Breast epithelium (tissue), 4 donors: ENCODE data around the gene KCNH6. TPM values are rescaled to one million over a fixed set of nuclear protein-coding genes. Genes with fewer than 3 reads are reported as not detected.

ENCODE experiments used
- DNase-seq, 2 donors: peaks; one replicate each; pipeline ENCODE4 v3.0.0-alpha.2; 2019; ENCODE audit warnings: low spot score in 2 of 2
- H3K27ac ChIP-seq, 2 donors: fragments of 200-600 bp; sonication (generic) in 1 of 2; one replicate each; pipeline ENCODE4 v1.5.1; 2016 to 2019; ENCODE audit warnings: mild to moderate bottlenecking in 1 of 2
- H3K27me3 ChIP-seq, 2 donors: fragments of 200-600 bp; sonication (generic) in 1 of 2; one replicate each; pipeline versions ENCODE4 v1.5.1 to v1.6.0; 2017 to 2019; ENCODE audit warnings: control low read depth in 1 of 2, mild to moderate bottlenecking in 1 of 2
- H3K36me3 ChIP-seq: fragments of 200-600 bp; one replicate; pipeline ENCODE4 v1.5.1; 2019
- H3K4me1 ChIP-seq, 2 donors: fragments of 200-600 bp; sonication (generic); one replicate each; pipeline ENCODE4 v1.5.1; 2016 to 2019; ENCODE audit warnings: control low read depth in 1 of 2
- H3K4me3 ChIP-seq, 3 donors: fragments of 200-600 bp; sonication (generic); 1 replicate in 2 of 3; 2 replicates in 1 of 3; pipeline ENCODE4 v1.5.1; 2016 to 2019; ENCODE audit warnings: mild to moderate bottlenecking in 3 of 3, moderate library complexity in 2 of 3
- H3K9me3 ChIP-seq, 2 donors: fragments of 200-600 bp; sonication (generic) in 1 of 2; one replicate each; pipeline ENCODE4 v1.5.1; 2016 to 2019; ENCODE audit warnings: control low read depth in 1 of 2
- CTCF ChIP-seq, 3 donors: fragments of 450-650 bp; IDR thresholded peaks; one replicate each; pipeline ENCODE4 v1.5.1; 2016 to 2017; ENCODE audit warnings: antibody characterized with exemption in 3 of 3, mild to moderate bottlenecking in 3 of 3, moderate library complexity in 3 of 3
- POLR2A ChIP-seq: fragments of 450-650 bp; IDR thresholded peaks from one replicate; pipeline ENCODE4 v1.6.1; 2016; ENCODE audit warnings: antibody characterized with exemption, mild to moderate bottlenecking, moderate library complexity
- POLR2AphosphoS5 ChIP-seq, 3 donors: sonication (generic); formaldehyde crosslinking; IDR thresholded peaks; one replicate each; pipeline ENCODE4 v1.6.1; 2017; ENCODE audit warnings: antibody characterized with exemption in 3 of 3
- intact Hi-C: fragments of 100-400 bp; cut with DNase I; formaldehyde crosslinking; loops from one replicate; pipeline ENCODE4 v1.15.1; 2023; ENCODE audit warnings: low total_unique reads
- total RNA-seq, 3 donors: library from RNA; depleted of rRNA; stranded (reverse); fragments of >200 nt; gene quantifications; one replicate each; pipeline ENCODE4 v1.1.0, GENCODE V29; 2016

KCNH6 gene
- total RNA-seq, 3 donors from 2014 or later, result not detected

GRCh38 chr17:63505341-63505740 is 17.8 kb upstream of the KCNH6 start:
- Histone ChIP-seq H3K9me3 (no peaks in the 10 kb centered on the region), H3K4me3 (no peak overlapping the region), H3K27me3 (no peaks in the 10 kb centered on the region), H3K36me3 (no peaks in the 10 kb centered on the region), H3K27ac (no peak overlapping the region), H3K4me1 (no peaks in the 10 kb centered on the region)
- intact Hi-C loops, result no loop called here
- TF ChIP-seq CTCF (IDR thresholded peaks at IDR 0.05), result no peak
- TF ChIP-seq POLR2A, result no peak
- TF ChIP-seq POLR2AphosphoS5 (IDR thresholded peaks at IDR 0.05), result no peak
- DNase-seq, result no peak

- Histone ChIP-seq H3K9me3 (no peaks in the 10 kb centered on the region), H3K4me3 (no peak overlapping the region), H3K4me1 (no peaks in the 10 kb centered on the region), H3K36me3 (no peaks in the 10 kb centered on the region), H3K27me3 (no peaks in the 10 kb centered on the region), H3K27ac (no peak overlapping the region)
- TF ChIP-seq CTCF (IDR thresholded peaks at IDR 0.05), result no peak
- no peak for TF ChIP-seq POLR2A
- TF ChIP-seq POLR2AphosphoS5 (IDR thresholded peaks at IDR 0.05), result no peak
- intact Hi-C loops, result no loop called here
- DNase-seq, result no peak
These were observed 16.5 kb upstream of the KCNH6 start for GRCh38 chr17:63506627-63507026.

GRCh38 chr17:63511331-63511730 is 11.8 kb upstream of the KCNH6 start:
- Histone ChIP-seq H3K27ac (no peak overlapping the region), H3K4me3 (no peak overlapping the region), H3K27me3 (no peaks in the 10 kb centered on the region), H3K9me3 (no peaks in the 10 kb centered on the region), H3K4me1 (no peaks in the 10 kb centered on the region), H3K36me3 (no peaks in the 10 kb centered on the region)
- intact Hi-C loops, result no loop called here
- TF ChIP-seq POLR2AphosphoS5 (IDR thresholded peaks at IDR 0.05) (no peak), CTCF (IDR thresholded peaks at IDR 0.05) (no peak), POLR2A (no peak)
- DNase-seq, result no peak

- Histone ChIP-seq H3K27ac (no peak overlapping the region), H3K4me3 (no peak overlapping the region), H3K27me3 (no peaks in the 10 kb centered on the region), H3K9me3 (no peaks in the 10 kb centered on the region), H3K36me3 (no peaks in the 10 kb centered on the region), H3K4me1 (no peaks in the 10 kb centered on the region)
- intact Hi-C loops, result no loop called here
- DNase-seq, result no peak
- TF ChIP-seq POLR2AphosphoS5 (IDR thresholded peaks at IDR 0.05) (no peak), POLR2A (no peak), CTCF (IDR thresholded peaks at IDR 0.05) (no peak)
These were observed 10.8 kb upstream of the KCNH6 start for GRCh38 chr17:63512388-63512787.

GRCh38 chr17:63512896-63513644 is 10.1 kb upstream of the KCNH6 start:
- Histone ChIP-seq H3K27ac (no peak overlapping the region), H3K9me3 (no peaks in the 10 kb centered on the region), H3K36me3 (no peaks in the 10 kb centered on the region), H3K4me3 (no peak overlapping the region), H3K27me3 (no peaks in the 10 kb centered on the region), H3K4me1 (no peaks in the 10 kb centered on the region)
- TF ChIP-seq POLR2A, result no peak
- no peak for TF ChIP-seq POLR2AphosphoS5 (IDR thresholded peaks at IDR 0.05)
- no peak for TF ChIP-seq CTCF (IDR thresholded peaks at IDR 0.05)
- DNase-seq, result no peak
- intact Hi-C loops, result no loop called here
